ENCODE data around the gene KPTN.

GRCh38 chr19:47469363-47469700 lies 14.7 kb downstream of the KPTN start:
- TF ChIP-seq CTCF (IDR thresholded peaks at IDR 0.05 in 8 of 11, conservative IDR thresholded peaks at IDR 0.05 in 3 of 11), result no peak
- TF ChIP-seq POLR2A (IDR thresholded peaks at IDR 0.05), result no peak
